ENCODE data around the gene FRMD8.

Gene FRMD8

GRCh38 chr11:65386307-65387140, at the start of gene FRMD8:
TSS of gene FRMD8 (plus strand) at chr11:65386637. CDS start at chr11:65387037, 400 bp downstream.
- DNase-seq, result peak; percentile 91

GRCh38 chr11:65338676-65339075, 47.8 kb upstream of the FRMD8 start:
- DNase-seq, result no peak

GRCh38 chr11:65340226-65340625, 46.2 kb upstream of the FRMD8 start:
- no peak for DNase-seq

GRCh38 chr11:65341856-65342255, 44.6 kb upstream of the FRMD8 start:
- no peak for DNase-seq

GRCh38 chr11:65351511-65351910, 34.9 kb upstream of the FRMD8 start:
- DNase-seq, result no peak

GRCh38 chr11:65352783-65353182, 33.7 kb upstream of the FRMD8 start:
- DNase-seq, result no peak

GRCh38 chr11:65353376-65353775, 33.1 kb upstream of the FRMD8 start:
- no peak for DNase-seq

GRCh38 chr11:65353900-65354264, 32.6 kb upstream of the FRMD8 start:
- DNase-seq, result no peak

- DNase-seq, result peak; percentile 98
These were observed 32.0 kb upstream of the FRMD8 start, which contains the start of gene TIGD3 for GRCh38 chr11:65354265-65355012. TSS of gene TIGD3 (plus strand) at chr11:65354751. CDS start at chr11:65355809, 1,058 bp downstream.

- peak; percentile 42 for DNase-seq
These were observed 31.2 kb upstream of the FRMD8 start for GRCh38 chr11:65355013-65355775.

GRCh38 chr11:65355776-65356393, 30.6 kb upstream of the FRMD8 start:
- peak; percentile 44 for DNase-seq

- DNase-seq, result no peak
These were observed 30.0 kb upstream of the FRMD8 start for GRCh38 chr11:65356394-65356972.

- DNase-seq, result no peak
These were observed 28.5 kb upstream of the FRMD8 start for GRCh38 chr11:65357856-65358356.

- no peak for DNase-seq
These were observed 24.0 kb upstream of the FRMD8 start for GRCh38 chr11:65362320-65362931.

- no peak for DNase-seq
These were observed 23.5 kb upstream of the FRMD8 start for GRCh38 chr11:65362966-65363365.

GRCh38 chr11:65363770-65364169, 22.7 kb upstream of the FRMD8 start:
- DNase-seq, result no peak

GRCh38 chr11:65366340-65366773, 20.1 kb upstream of the FRMD8 start:
- DNase-seq, result peak; percentile 46

GRCh38 chr11:65370659-65371049, 15.8 kb upstream of the FRMD8 start:
- DNase-seq, result no peak

- no peak for DNase-seq
These were observed 12.4 kb upstream of the FRMD8 start for GRCh38 chr11:65373839-65374580.

GRCh38 chr11:65375012-65375411, 11.4 kb upstream of the FRMD8 start:
- no peak for DNase-seq

- no peak for DNase-seq
These were observed 10.2 kb upstream of the FRMD8 start for GRCh38 chr11:65376138-65376713.
